ENCODE data around the gene IL1RAPL2.

Gene IL1RAPL2

DNA sequence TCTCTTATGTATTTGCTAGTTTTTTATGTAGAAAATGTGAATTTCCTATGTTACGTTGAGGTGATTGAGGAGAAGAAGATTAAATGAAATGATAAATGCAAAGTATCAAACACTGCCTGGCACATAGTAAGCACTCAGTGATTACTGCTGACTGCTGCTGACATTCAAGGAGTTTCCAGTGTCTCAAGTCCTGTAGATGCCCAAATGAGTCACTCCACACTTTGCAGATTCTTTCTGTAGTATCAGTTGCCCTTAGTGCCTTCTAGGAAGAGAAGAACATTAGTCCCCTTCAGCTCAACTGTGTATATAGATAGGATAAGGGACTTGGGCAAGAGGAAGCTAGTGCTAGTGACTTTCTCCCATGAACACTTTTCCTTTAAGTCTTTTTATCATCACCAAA is 895.0 kb downstream of the IL1RAPL2 start:
- no peak for DNase-seq (ENCODE audit: low read depth in 2 of 2)

DNA sequence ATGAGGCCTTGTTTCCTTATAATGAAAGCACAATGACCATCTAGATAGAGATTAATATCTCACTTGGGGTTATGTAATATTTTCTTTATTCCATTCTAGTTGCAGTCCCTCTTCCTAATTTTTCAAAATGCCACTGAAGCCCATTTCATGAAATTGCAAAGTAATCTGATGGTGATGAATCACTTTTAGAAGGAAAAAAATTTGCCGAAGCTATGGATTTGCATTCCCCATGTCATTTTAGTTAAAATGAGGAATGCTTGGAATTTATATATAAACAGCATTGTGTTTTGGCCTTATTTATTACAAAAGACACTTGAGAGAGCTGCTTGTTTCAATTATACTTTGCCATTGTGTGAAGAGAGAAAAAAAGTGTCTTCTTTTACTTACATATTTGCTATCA is 896.2 kb downstream of the IL1RAPL2 start:
- no peak for DNase-seq (ENCODE audit: low read depth in 2 of 2)

- no peak for DNase-seq (ENCODE audit: low read depth in 2 of 2)
These were observed 897.5 kb downstream of the IL1RAPL2 start for GRCh38 chrX:105463473-105463872.

DNA sequence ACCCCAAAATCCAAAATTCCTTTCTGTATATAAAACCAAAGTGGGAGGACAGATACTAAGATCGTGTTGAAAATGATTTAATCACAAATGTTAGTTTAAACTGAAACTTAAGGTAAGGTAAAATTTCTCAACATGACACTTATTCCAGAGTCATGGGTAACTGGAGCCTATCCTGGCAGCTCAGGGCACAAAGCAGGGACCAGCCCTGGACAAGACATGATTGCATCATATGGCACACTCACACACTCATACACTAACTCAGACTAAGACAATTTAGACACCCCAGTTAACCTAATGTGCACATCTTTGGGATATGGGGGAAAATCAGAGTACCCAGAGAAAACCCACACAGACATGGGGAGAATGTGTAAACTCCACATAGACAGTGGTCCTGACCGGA is 898.6 kb downstream of the IL1RAPL2 start:
- no peak for DNase-seq (ENCODE audit: low read depth in 2 of 2)

- no peak for DNase-seq (ENCODE audit: low read depth in 2 of 2)
These were observed 902.7 kb downstream of the IL1RAPL2 start for GRCh38 chrX:105468741-105469140.

GRCh38 chrX:105471597-105471996 is 905.6 kb downstream of the IL1RAPL2 start:
- no peak for DNase-seq (ENCODE audit: low read depth in 2 of 2)

- DNase-seq (ENCODE audit: low read depth in 2 of 2): no peak
These were observed 909.8 kb downstream of the IL1RAPL2 start for GRCh38 chrX:105475801-105476200.

- DNase-seq (ENCODE audit: low read depth in 2 of 2): no peak
These were observed 911.4 kb downstream of the IL1RAPL2 start for GRCh38 chrX:105477351-105477750.

- no peak for DNase-seq (ENCODE audit: low read depth in 2 of 2)
These were observed 914.8 kb downstream of the IL1RAPL2 start for GRCh38 chrX:105480646-105481310.

- DNase-seq (ENCODE audit: low read depth in 2 of 2): no peak
These were observed 917.0 kb downstream of the IL1RAPL2 start for GRCh38 chrX:105483011-105483410.

DNA sequence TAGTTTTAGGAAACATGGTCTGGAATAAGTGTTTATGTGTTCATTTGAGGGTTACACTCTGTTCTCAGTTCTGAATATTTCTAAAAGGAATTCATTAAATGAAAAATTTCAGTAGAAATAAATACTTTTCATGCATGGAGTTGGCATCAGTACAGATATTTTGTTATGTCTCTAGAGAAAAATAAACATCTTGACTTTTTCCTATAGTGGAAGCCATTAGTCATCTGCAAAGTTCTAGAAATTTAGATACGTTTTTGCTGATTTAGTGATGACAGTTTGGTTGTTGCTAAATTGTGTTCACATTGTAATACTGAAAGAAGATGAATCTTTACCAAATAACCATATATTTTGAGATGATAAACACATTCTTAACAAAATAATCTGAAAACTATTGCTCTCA is 922.7 kb downstream of the IL1RAPL2 start:
- no peak for DNase-seq (ENCODE audit: low read depth in 2 of 2)

DNA sequence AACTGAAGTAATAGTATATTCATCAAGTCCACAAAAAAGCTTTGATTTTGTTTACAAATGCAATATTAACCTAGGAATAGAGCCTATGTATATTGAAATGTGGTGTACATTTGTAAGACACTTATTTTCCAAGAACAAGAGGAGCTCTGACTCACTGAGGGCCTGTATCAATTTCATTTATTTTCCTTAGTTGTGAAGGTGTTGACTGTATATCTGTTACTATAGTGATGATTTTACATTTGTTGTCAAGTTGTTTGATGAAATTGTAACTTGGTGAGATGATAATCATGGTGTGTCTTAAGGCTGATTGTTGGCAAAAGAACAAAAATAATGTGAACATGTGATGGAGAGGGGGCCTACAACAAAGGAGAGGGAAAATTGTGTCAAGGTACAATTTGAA is 929.4 kb downstream of the IL1RAPL2 start:
- no peak for DNase-seq (ENCODE audit: low read depth in 2 of 2)

- no peak for DNase-seq (ENCODE audit: low read depth in 2 of 2)
These were observed 936.3 kb downstream of the IL1RAPL2 start for GRCh38 chrX:105502336-105502735.

GRCh38 chrX:105515561-105515960 is 949.6 kb downstream of the IL1RAPL2 start:
- no peak for DNase-seq (ENCODE audit: low read depth in 2 of 2)

DNA sequence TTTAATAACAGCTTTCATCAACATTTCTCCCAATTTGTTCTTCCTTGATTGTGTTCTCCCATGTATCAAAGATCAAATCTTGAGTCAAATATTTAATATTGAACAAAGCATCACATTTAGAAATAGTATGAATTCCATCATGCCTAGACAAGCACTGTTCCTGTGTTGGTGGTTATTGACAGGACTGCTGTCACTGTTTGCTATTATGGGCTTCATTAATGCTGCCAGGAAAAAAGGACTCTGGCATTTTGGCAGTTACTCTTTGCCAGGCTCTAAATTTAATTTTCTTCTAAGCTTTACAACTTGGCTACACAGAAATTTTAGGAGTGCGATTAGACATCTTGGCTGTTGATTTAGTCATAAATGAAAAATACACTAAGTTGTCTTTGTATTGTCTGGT is 960.4 kb downstream of the IL1RAPL2 start:
- no peak for DNase-seq (ENCODE audit: low read depth in 2 of 2)

DNA sequence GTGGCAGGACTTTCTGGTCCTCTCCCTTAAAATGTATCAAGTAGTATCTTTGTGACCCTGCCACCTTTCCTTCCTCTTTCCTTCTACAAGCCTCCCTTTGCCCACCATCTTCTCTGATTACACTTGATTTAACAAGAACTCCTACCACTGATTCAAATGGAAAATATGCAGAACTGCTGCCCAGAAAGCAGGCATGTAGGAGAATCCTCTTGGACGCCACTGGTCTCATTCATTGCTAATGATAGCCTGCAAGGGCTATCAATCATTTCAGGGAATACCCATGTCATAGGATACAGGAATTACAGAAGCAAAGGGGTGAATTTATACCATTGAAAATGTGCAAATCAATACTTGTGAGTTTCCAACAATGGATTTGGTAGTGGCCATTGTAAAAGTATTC is 961.8 kb downstream of the IL1RAPL2 start:
- DNase-seq (ENCODE audit: low read depth in 2 of 2): no peak

GRCh38 chrX:105533951-105534350 is 968.0 kb downstream of the IL1RAPL2 start:
- no peak for DNase-seq (ENCODE audit: low read depth in 2 of 2)

DNA sequence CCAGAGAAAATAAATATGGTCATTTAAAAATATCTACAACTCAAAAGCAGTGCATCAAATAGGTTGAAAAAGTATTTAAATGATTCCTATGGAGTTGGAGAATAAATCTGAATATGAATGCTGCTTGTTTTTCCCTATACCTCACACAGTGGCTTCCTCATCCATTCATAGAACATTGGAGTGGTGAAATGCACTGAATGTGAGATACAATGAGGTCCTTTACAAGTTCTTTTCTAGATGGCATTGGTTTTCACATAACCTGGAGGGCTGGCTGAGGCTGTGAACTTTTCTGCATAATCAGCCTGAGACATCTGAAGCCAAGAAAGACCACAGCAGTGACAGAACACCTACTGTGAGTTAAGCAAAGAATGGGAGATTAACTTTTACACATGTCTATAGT is 977.3 kb downstream of the IL1RAPL2 start:
- DNase-seq (ENCODE audit: low read depth in 2 of 2): no peak

DNA sequence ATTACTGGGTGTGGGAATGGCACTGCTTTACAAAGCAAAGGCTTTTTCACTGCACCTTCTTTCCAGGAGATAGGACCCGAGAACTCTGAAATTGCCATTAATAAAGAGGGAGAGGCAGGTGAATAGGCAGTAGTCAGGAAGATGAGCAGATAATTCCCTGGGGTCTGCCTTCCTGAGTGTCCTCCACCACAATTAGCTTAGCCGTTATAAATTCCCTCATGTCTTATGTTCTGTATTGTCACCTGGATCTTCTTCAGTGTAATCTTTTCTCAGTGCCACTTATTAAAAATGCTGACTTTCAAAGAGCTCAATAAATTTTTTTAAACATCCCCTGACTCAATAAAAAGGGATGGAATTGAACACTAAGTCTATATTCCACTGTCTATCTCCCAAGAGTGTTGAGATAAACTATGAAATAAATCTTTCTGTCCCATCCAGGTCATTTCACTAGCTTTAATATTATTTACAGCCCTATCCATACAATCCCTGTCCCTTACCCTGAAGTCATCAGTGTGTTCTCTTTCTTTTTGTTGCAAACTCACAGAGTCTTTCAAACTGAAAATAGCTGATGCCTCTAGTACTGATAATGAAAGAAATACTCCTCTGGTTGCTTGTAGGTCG is 984.2 kb downstream of the IL1RAPL2 start:
- no peak for DNase-seq (ENCODE audit: low read depth in 2 of 2)

DNA sequence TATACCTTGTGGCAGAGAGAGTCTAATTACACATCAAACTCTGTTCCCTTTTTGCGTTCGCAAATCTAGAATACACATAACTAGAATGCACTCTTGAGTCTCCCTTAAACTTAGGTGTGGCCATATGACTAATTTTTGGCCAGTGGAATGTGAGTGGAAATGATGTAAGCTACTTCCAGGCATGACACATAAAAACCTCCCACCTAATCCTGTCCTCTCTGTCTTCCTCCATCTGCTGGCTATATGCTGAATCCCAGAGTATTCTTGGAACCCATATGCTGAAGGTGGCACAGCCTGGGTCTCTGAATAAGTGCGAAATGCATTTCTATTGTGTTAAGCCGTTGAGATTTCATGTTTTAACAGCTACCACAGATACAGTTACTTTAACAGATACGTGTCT is 986.4 kb downstream of the IL1RAPL2 start:
- DNase-seq (ENCODE audit: low read depth in 2 of 2): no peak

- DNase-seq (ENCODE audit: low read depth in 2 of 2): no peak
These were observed 987.1 kb downstream of the IL1RAPL2 start for GRCh38 chrX:105553118-105553517.

GRCh38 chrX:105564501-105564900 is 998.5 kb downstream of the IL1RAPL2 start:
- DNase-seq (ENCODE audit: low read depth in 2 of 2): no peak

DNA sequence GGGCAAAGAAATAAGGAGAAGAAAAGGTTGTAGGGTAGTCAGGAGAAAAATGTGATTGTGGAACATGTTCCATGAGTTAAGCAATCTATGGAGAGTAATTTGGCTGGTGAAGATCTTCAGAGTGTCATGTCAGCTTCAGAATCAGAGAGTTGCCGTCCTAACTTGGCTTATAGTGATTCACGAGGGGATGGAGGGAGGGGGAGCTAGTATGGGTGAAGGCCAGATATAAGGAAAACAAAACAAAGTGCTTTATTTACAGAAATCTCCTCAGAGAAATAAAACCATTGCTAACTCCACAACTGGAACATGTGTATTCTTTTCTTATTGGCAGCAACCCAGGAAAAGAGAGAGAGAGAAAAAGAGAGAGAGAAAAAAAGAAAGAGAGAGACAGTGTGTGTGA is 999.9 kb downstream of the IL1RAPL2 start:
- DNase-seq (ENCODE audit: low read depth in 2 of 2): no peak

DNA sequence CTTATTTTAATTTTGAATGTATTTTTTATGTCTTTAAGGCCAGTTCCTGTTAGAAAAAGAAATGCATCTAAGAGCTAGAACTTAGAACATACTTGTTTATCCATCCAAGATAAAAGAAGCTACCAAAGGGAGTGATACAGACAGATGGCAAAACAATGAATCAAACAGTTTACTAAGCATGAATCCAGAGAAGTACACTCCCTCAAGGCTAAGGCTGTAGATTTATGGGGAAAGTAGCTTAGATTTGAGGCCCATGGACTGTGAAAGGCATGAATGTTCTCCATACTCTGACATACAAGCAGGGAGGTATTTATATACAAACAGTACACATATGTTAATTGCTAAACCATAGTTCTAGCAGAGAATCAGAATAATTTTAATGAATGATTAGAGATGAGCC is 1001.1 kb downstream of the IL1RAPL2 start:
- no peak for DNase-seq (ENCODE audit: low read depth in 2 of 2)
